Endothelial cell of umbilical vein (primary cell): ENCODE results near the gene PIK3CG. TPM values are rescaled to one million over a fixed set of nuclear protein-coding genes. Genes with fewer than 3 reads are reported as not detected.

ENCODE experiments used
- BruUV-seq: library from RNA; stranded (reverse); fragments of 400-500 nt; replicated peaks from 2 replicates; lab custom pipeline; 2021; lab: Mats Ljungman, UMichigan
- CTCF ChIA-PET: fragments of 300-600, 350-600 bp; sonication (Branson Sonifier 250); formaldehyde crosslinking; loops from one replicate; lab custom pipeline; 2021; ENCODE audit warnings: antibody characterized with exemption, inconsistent platforms; lab: Charles Lee
- POLR2A ChIA-PET: fragments of 300-600, 350-600 bp; sonication (Branson Sonifier 250); formaldehyde crosslinking; loops from one replicate; lab custom pipeline; 2021; ENCODE audit warnings: antibody characterized with exemption, inconsistent platforms; lab: Charles Lee
- DNase-seq: peaks from one replicate; pipeline ENCODE4 v3.0.0-alpha.2; 2011; ENCODE audit warnings: low read depth, low spot score
- FAIRE-seq: peaks from 2 replicates; lab custom pipeline; 2011; peaks lifted over from hg19 to GRCh38; lab: Jason Lieb, UNC
- H2AFZ ChIP-seq: 2 replicates; pipeline ENCODE4 v1.6.0; 2012; ENCODE audit warnings: low read depth, low read length, control low read depth, inconsistent platforms
- H3K27ac ChIP-seq: 2 replicates; pipeline ENCODE4 v1.5.1; 2011; ENCODE audit warnings: low read depth, mild to moderate bottlenecking, control low read depth, low read length, moderate library complexity; ENCODE audit not compliant: insufficient read depth
- H3K27me3 ChIP-seq, 2 experiments: 2 replicates each; pipeline versions ENCODE4 v1.6.0 to v1.6.1; 2011; ENCODE audit warnings: low read length in 2 of 2, mixed read lengths in 1 of 2; ENCODE audit not compliant: control insufficient read depth in 2 of 2, insufficient read depth in 2 of 2
- H3K36me3 ChIP-seq, 2 experiments: 2 replicates in 1 of 2; 3 replicates in 1 of 2; pipeline ENCODE4 v1.5.1; 2011; ENCODE audit warnings: low read length in 2 of 2, mild to moderate bottlenecking in 1 of 2, moderate library complexity in 1 of 2; ENCODE audit not compliant: control insufficient read depth in 2 of 2, insufficient read depth in 2 of 2; ENCODE audit errors: extremely low read depth in 1 of 2
- H3K4me1 ChIP-seq: 3 replicates; pipeline ENCODE4 v1.5.1; 2011; ENCODE audit warnings: mild to moderate bottlenecking, low read length; ENCODE audit not compliant: control insufficient read depth, insufficient read depth; ENCODE audit errors: extremely low read depth
- H3K4me2 ChIP-seq: 2 replicates; pipeline ENCODE4 v1.6.1; 2011; ENCODE audit warnings: low read length, control low read depth, mixed read lengths; ENCODE audit not compliant: insufficient read depth
- H3K4me3 ChIP-seq, 3 experiments: fragments of 200-600 bp in 1 of 3; sonication (generic), shearing (Covaris generic) in 1 of 3; replicated peaks in 1 of 3; 2 replicates each; pipeline ENCODE4 v1.5.1; 2011 to 2016; ENCODE audit warnings: control low read depth in 3 of 3, low read length in 3 of 3, mild to moderate bottlenecking in 2 of 3, inconsistent platforms in 1 of 3, low read depth in 1 of 3, moderate library complexity in 1 of 3; ENCODE audit not compliant: insufficient read depth in 1 of 3
- H3K79me2 ChIP-seq: 2 replicates; pipeline ENCODE4 v1.6.0; 2012; ENCODE audit warnings: low read length, inconsistent platforms; ENCODE audit not compliant: control insufficient read depth, insufficient read depth
- H3K9ac ChIP-seq: replicated peaks from 2 replicates; pipeline ENCODE3; 2011; ENCODE audit warnings: low read length, control low read depth; ENCODE audit not compliant: insufficient read depth; ENCODE audit errors: extremely low read depth
- H3K9me1 ChIP-seq: replicated peaks from 3 replicates; pipeline ENCODE4 v1.6.0; 2011; ENCODE audit warnings: mild to moderate bottlenecking, low read length; ENCODE audit not compliant: control insufficient read depth, insufficient read depth; ENCODE audit errors: extremely low read depth
- H3K9me3 ChIP-seq: replicated peaks from 2 replicates; pipeline ENCODE4 v1.5.1; 2012; ENCODE audit warnings: low read length, inconsistent platforms; ENCODE audit not compliant: control insufficient read depth, insufficient read depth
- H4K20me1 ChIP-seq: replicated peaks from 2 replicates; pipeline ENCODE3; 2011; ENCODE audit warnings: mild to moderate bottlenecking, low read length; ENCODE audit not compliant: control insufficient read depth, insufficient read depth; ENCODE audit errors: extremely low read depth
- CTCF ChIP-seq, 2 donors: IDR thresholded peaks; 1 replicate in 1 of 2; 2 replicates in 1 of 2; pipeline ENCODE4 v1.5.1; 2011; ENCODE audit warnings: low read length in 2 of 2, mild to moderate bottlenecking in 2 of 2, moderate library complexity in 2 of 2, control low read depth in 1 of 2, inconsistent platforms in 1 of 2, low read depth in 1 of 2; ENCODE audit not compliant: insufficient read depth in 1 of 2; ENCODE audit errors: extremely low read depth in 1 of 2
- EZH2 ChIP-seq: IDR thresholded peaks from 2 replicates; pipeline ENCODE4 v1.6.1; 2012; ENCODE audit warnings: borderline replicate concordance, low read depth, mild to moderate bottlenecking, moderate library complexity, low read length, inconsistent platforms; ENCODE audit not compliant: severe bottlenecking
- FOS ChIP-seq: IDR thresholded peaks from 2 replicates; pipeline ENCODE4 v1.6.1; 2011; ENCODE audit warnings: mild to moderate bottlenecking, low read length, moderate library complexity, borderline replicate concordance; ENCODE audit not compliant: insufficient read depth
- GATA2 ChIP-seq: IDR thresholded peaks from 2 replicates; pipeline ENCODE4 v1.7.0; 2011; ENCODE audit warnings: low read depth, mild to moderate bottlenecking, moderate library complexity, mixed read lengths, low read length; ENCODE audit not compliant: insufficient read length, insufficient read depth
- JUN ChIP-seq: IDR thresholded peaks from 2 replicates; pipeline ENCODE4 v1.6.1; 2011; ENCODE audit warnings: borderline replicate concordance, low read depth; ENCODE audit not compliant: insufficient read length, insufficient read depth
- MAX ChIP-seq: IDR thresholded peaks from 2 replicates; pipeline ENCODE4 v1.6.1; 2011; ENCODE audit not compliant: insufficient read depth, insufficient read length
- MYC ChIP-seq: IDR thresholded peaks from one replicate; pipeline ENCODE4 v1.6.1; 2011; ENCODE audit warnings: mild to moderate bottlenecking, low read depth, low read length
- POLR2A ChIP-seq: IDR thresholded peaks from 2 replicates; pipeline ENCODE4 v1.6.1; 2012; ENCODE audit warnings: low read depth, mild to moderate bottlenecking, control low read depth, low read length
- POLR2AphosphoS5 ChIP-seq: IDR thresholded peaks from 2 replicates; pipeline ENCODE4 v1.6.1; 2012; ENCODE audit warnings: low read depth, mild to moderate bottlenecking, control low read depth, low read length, moderate library complexity; ENCODE audit not compliant: insufficient read depth
- dilution Hi-C: fragments of 300-500 bp; cut with MboI; formaldehyde crosslinking; loops from one replicate; pipeline ENCODE4 v1.15.0; 2019; ENCODE audit warnings: low sequenced_read_pairs; ENCODE audit not compliant: extremely low pct_ligation_motif_present
- intact Hi-C: fragments of 100-400 bp; cut with micrococcal nuclease; formaldehyde crosslinking; loops from one replicate; pipeline ENCODE4 v1.10.0; 2022
- polyA plus RNA-seq, 4 experiments: library from polyadenylated mRNA; depleted of rRNA in 3 of 4; stranded (reverse) in 3 of 4; unstranded in 1 of 4; fragments of >200 nt; gene quantifications; 2 replicates each; pipeline versions ENCODE4 v1.2.1 to v1.2.3, GENCODE V29; 2011 to 2012; ENCODE audit warnings: missing spikeins in 1 of 4
- total RNA-seq: library from RNA; stranded (reverse); gene quantifications from 2 replicates; pipeline ENCODE4 v1.2.3, GENCODE V29; 2021

Gene PIK3CG
- total and polyA plus RNA-seq, 2 donors (not counting 3 experiments of a cell fraction or from before 2014, with no cell fraction given) = 1.2 to 6.2 TPM

GRCh38 chr7:106881984-106882383 is 16.9 kb downstream of the PIK3CG start:
- H3K27me3 ChIP-seq = no peaks in the 10 kb centered on the region
- BruUV-seq = no TSS peak
- no peaks in the 10 kb centered on the region for H3K79me2 ChIP-seq
- ChIA-PET POLR2A (no interaction called here), CTCF (no interaction called here)
- TF ChIP-seq MYC = no peak
- no peak for TF ChIP-seq FOS
- no peak for TF ChIP-seq GATA2
- no peak for TF ChIP-seq MAX
- no peak for TF ChIP-seq JUN
- TF ChIP-seq CTCF (IDR thresholded peaks at IDR 0.05; ENCODE audit: extremely low read depth in 1 of 2, insufficient read depth in 1 of 2, low read depth in 1 of 2, low read length in 2 of 2) = no peak
- no peak for TF ChIP-seq POLR2A
- TF ChIP-seq POLR2AphosphoS5 = no peak
- no peak for TF ChIP-seq EZH2
- H4K20me1 ChIP-seq = no peaks in the 10 kb centered on the region
- H3K4me2 ChIP-seq = no peak overlapping the region
- no peaks in the 10 kb centered on the region for H3K4me1 ChIP-seq
- no peaks in the 10 kb centered on the region for H3K9me3 ChIP-seq
- FAIRE-seq (no peak), DNase-seq (no peak)
- no peak overlapping the region for H3K9ac ChIP-seq
- no peak overlapping the region for H3K27ac ChIP-seq
- H3K4me3 ChIP-seq = no peak overlapping the region
- intact Hi-C loops = no loop called here
- no peak overlapping the region for H2AFZ ChIP-seq
- H3K36me3 ChIP-seq = no peaks in the 10 kb centered on the region
- dilution Hi-C loops = no loop called here
- no peaks in the 10 kb centered on the region for H3K9me1 ChIP-seq
